ENCODE data around the gene ZNF213.

The ZNF213 gene

DNA sequence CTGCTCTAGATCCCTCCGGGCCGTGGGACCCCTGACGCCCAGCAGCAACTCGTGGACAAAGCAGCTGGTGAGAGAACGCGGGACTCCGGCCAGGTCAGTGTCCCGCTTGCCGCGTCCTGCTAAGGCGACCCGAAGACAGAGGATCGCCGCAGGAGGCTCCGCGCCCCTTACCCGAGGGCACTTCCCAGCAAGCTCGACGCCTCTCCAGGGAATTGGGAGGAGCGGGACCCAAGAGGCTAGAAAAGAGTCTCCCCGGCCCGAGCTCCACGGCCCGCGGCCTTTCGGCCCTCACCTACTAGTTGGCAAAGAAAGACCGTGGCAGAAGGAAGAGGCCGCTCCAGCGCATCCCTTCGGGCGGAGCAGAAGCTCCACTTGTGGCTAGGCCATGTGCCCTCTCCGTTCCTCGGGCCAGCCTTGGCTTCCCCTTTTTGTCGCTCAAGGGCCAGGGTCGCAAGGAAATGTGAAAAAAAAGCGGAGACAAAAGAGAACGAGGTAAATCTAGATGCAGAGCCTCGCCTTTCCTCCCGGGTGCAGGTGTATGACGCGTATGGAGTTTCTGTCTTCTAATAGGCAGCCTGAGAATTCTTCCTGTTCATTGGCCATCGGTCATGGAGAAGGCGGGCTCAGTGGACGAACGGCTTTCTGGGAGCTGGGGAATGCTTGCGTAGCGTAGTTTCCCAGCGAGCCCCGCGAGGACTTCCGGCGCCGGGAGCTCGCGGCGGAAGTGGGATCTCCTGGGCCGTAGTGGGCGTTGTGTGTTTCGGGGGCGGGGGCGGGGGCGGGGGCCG lies at the start of gene ZNF213:
TSS of gene ZNF213 (plus strand) at position 692 of the 788 bp plus-strand sequence. CDS start 2,252 bp downstream, outside the sequence.
- DNase-seq (ENCODE audit: low read depth in 4 of 4, low spot score in 1 of 4): peak; percentile 65 to 88 (median 80)

DNA sequence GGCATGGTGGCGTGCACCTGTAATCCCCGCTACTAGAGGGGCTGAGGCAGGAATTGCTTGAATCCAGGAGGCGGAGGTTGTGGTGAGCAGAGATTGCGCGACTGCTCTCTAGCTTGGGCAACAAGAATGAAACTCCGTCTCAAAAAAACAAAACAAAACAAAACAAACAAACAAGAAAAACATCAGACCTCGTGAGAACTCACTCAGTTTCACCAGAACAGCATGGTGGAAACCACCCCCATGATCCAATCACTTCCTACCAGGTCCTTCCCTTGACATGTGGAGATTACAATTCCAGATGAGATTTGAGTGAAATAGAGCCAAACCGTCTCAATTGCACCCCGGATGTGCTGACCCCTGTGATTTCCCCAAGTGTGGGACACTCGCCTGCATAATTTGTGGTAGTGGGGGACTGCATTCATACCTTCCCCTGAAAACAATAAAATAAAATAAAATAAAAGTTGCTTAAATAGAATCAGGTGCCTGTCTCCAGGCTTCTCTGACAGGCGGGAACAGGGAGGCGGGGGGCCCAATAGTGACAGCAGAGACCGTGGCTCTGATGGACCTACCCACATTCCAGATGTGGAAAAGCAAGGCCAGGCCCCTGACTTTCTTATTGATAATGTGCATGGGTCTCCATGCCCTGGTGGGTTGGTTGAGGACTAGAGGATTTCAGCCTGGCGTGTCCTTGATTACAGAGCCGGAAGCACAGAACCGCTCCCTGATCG lies 48.8 kb upstream of the ZNF213 start:
- DNase-seq (ENCODE audit: low read depth in 4 of 4, low spot score in 1 of 4): no peak

- no peak for DNase-seq (ENCODE audit: low read depth in 4 of 4, low spot score in 1 of 4)
Observed at GRCh38 chr16:3086596-3087242, 48.1 kb upstream of the ZNF213 start.

- no peak for DNase-seq (ENCODE audit: low read depth in 4 of 4, low spot score in 1 of 4)
Observed at GRCh38 chr16:3087243-3088235, 47.3 kb upstream of the ZNF213 start.

DNA sequence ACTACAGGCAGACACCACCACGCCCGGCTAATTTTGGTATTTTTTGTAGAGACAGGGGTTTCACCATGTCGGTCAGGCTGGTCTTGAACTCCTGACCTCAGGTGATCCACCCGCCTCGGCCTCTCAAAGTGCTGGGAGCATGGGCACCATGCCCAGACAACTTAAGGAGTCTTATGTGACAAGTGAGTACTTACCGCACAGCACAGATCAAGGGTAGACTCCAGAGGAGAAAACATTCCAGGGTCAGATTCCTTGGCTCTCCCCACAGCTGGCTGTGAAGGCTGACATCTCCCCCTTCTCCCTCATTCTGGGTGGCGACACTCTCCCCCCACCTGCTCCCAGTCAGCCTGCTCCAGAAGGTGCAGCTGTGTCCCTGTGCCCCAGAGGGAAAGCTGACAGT lies 46.4 kb upstream of the ZNF213 start:
- no peak for DNase-seq (ENCODE audit: low read depth in 4 of 4, low spot score in 1 of 4)

- no peak for DNase-seq (ENCODE audit: low read depth in 4 of 4, low spot score in 1 of 4)
Observed at GRCh38 chr16:3088925-3089716, 45.7 kb upstream of the ZNF213 start.

GRCh38 chr16:3089717-3090592 lies 44.9 kb upstream of the ZNF213 start:
- no peak for DNase-seq (ENCODE audit: low read depth in 4 of 4, low spot score in 1 of 4)

DNA sequence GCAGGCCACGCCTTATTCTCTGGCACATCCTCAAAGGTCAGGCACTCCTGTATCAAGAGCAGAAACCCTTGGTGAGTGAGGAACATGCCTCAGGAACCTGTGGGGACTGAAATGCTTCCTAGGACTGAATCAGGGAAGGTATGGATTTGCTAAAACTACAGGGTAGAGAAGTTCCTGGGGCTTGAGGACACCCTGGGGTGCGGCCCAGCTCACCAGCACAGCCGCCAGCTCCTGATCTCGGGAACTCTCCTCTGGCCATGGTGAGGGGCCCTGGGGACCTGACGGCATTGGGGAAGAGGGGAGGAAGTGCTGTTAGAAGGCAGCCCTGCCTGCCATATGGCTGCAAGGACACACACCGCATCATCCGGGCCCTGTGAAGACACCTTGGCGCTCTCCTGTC lies 43.3 kb upstream of the ZNF213 start:
- no peak for DNase-seq (ENCODE audit: low read depth in 4 of 4, low spot score in 1 of 4)

GRCh38 chr16:3092501-3092941 lies 42.3 kb upstream of the ZNF213 start:
- DNase-seq (ENCODE audit: low read depth in 4 of 4, low spot score in 1 of 4): no peak

GRCh38 chr16:3094289-3095027 lies 40.4 kb upstream of the ZNF213 start:
- no peak for DNase-seq (ENCODE audit: low read depth in 4 of 4, low spot score in 1 of 4)

GRCh38 chr16:3095869-3096268 lies 39.0 kb upstream of the ZNF213 start:
- peak in 2 of 4 experiments; percentile 36 to 58 for DNase-seq (ENCODE audit: low read depth in 4 of 4, low spot score in 1 of 4)

DNA sequence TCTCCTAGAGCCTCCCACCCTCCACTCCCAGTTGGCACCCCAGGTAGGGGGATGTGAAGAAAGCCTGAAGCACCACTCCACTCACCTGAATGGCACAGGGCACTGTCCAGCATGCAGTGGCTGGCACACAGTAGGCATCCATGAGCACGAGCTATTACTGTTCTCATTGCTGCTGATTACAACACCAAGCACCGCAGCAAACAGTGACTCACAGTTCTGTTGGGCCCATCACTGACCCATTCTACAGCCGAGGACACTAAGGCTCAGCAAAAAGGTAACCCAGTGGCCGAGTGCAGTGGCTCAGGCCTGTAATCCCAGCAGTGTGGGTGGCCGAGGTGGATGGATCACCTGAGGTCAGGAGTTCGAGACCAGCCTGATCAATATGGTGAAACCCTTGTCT lies 38.5 kb upstream of the ZNF213 start:
- DNase-seq (ENCODE audit: low read depth in 4 of 4, low spot score in 1 of 4): no peak

DNA sequence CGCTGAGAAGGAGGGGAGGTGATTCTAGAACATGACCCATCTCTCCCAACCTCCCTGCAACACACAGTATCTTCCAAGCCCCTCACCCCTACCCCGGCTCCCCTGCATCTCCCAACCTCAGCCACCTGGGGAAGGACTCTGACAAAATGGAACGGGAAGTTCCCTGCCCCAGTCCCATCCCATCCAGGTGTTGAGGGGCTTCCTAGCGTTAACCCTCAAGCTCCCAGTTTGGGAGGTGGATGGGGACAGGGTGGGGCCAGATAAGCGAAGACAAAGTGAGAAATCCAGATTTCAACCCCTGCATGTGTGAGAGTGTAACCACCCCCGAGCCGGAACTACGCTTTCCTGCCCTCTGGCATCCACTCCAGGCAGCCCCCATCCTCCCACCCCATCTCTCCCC lies 37.6 kb upstream of the ZNF213 start:
- DNase-seq (ENCODE audit: low read depth in 4 of 4, low spot score in 1 of 4): no peak

GRCh38 chr16:3098459-3099394 lies 36.1 kb upstream of the ZNF213 start, which contains the start of gene ZSCAN10:
TSS of gene ZSCAN10 (minus strand) at chr16:3099294. CDS start at chr16:3092937, 6,357 bp downstream.
- no peak for DNase-seq (ENCODE audit: low read depth in 4 of 4, low spot score in 1 of 4)

DNA sequence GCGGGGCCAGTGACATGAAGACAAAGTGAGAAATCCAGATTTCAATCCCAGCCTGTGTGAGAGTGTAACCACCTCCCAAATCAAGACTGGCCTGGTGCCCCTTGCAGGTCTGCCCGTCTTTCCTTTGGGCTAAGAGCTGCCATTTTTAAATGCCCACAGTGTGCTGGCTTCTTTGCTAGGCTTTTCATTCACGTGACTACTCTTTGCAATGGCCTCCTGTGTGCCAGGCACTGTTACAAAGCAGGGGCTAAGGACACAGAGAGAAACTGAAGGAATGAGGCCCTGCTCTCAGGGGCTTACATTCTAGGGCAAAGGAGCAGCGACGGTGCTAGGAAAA lies 35.5 kb upstream of the ZNF213 start:
- DNase-seq (ENCODE audit: low read depth in 4 of 4, low spot score in 1 of 4): no peak

GRCh38 chr16:3099732-3100499 lies 34.9 kb upstream of the ZNF213 start:
- peak; percentile 80 to 96 (median 91) for DNase-seq (ENCODE audit: low read depth in 4 of 4, low spot score in 1 of 4)

Measured in stimulated activated CD4-positive, alpha-beta T cell treated with anti-CD3 and anti-CD28 coated beads, Interleukin-1b, Interleukin-23, amount 100 ng/mL, for 24 hours (primary cell).